Fibroblast of the aortic adventitia (primary cell): ENCODE measurements around the gene F7. TPM values are rescaled to one million over a fixed set of nuclear protein-coding genes. Genes with fewer than 3 reads are reported as not detected.

Source experiments
- DNase-seq: peaks from one replicate; pipeline ENCODE4 v3.0.0-alpha.2; 2010; ENCODE audit warnings: low read depth
- H3K4me3 ChIP-seq: 2 replicates; pipeline ENCODE4 v1.5.1; 2011; ENCODE audit warnings: low read depth, mild to moderate bottlenecking, control low read depth, low read length, moderate library complexity
- CTCF ChIP-seq: IDR thresholded peaks from 2 replicates; pipeline ENCODE4 v1.5.1; 2011; ENCODE audit warnings: mild to moderate bottlenecking, low read length, control low read depth, inconsistent platforms; ENCODE audit not compliant: insufficient read depth
- total RNA-seq: library from RNA; depleted of rRNA; stranded (reverse); fragments of >200 nt; gene quantifications from 2 replicates; pipeline ENCODE4 v1.2.3, GENCODE V29; 2012; ENCODE audit warnings: low replicate concordance

The F7 gene
- total RNA-seq, 1 donor: under 0.01 TPM

GRCh38 chr13:113138792-113139551 is 33.4 kb downstream of the F7 start:
- no peak for DNase-seq
- H3K4me3 ChIP-seq: no peak overlapping the region
- TF ChIP-seq CTCF: no peak

GRCh38 chr13:113139577-113139976 is 34.0 kb downstream of the F7 start:
- TF ChIP-seq CTCF: no peak
- DNase-seq: no peak
- no peak overlapping the region for H3K4me3 ChIP-seq

GRCh38 chr13:113140677-113141600 is 35.3 kb downstream of the F7 start:
- H3K4me3 ChIP-seq: no peak overlapping the region
- DNase-seq: no peak
- TF ChIP-seq CTCF: no peak

GRCh38 chr13:113141601-113141970 is 36.0 kb downstream of the F7 start:
- no peak for DNase-seq
- TF ChIP-seq CTCF: no peak
- no peak overlapping the region for H3K4me3 ChIP-seq

- no peak for DNase-seq
Measured at GRCh38 chr13:113142876-113143275, 37.3 kb downstream of the F7 start.

More at GRCh38 chr13:113142876-113143275, 37.3 kb downstream of the F7 start:
- no peak for TF ChIP-seq CTCF
- no peak overlapping the region for H3K4me3 ChIP-seq
